HG02938 (cell line): ENCODE measurements around the gene BEX4.

Source experiments
- ATAC-seq: cut with Tn5 transposase; IDR thresholded peaks from one replicate; pipeline ENCODE4 v1.9.1; 2021; ENCODE audit warnings: mild to moderate bottlenecking, moderate library complexity; ENCODE audit not compliant: unreplicated experiment

BEX4 gene

DNA sequence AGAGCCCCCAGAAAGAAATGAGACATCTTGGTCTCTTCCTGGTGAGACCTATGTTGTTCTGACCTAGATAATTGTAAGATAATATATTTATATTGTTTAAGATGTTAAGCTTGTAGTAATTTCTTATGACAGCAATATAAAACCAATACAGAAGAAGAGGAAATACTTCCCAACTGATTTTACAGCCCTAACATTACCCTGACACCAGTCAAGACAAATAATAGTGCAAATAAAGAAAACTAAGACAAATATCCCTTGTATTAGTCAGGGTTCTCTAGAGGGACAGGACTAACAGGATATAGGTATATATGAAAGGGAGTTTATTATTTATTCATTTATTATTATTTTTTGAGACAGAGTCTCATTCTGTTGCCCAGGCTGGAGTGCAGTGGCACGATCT, 21.4 kb downstream of the BEX4 start:
- ATAC-seq, result no peak

GRCh38 chrX:103240155-103240554, 25.2 kb downstream of the BEX4 start:
- no peak for ATAC-seq

DNA sequence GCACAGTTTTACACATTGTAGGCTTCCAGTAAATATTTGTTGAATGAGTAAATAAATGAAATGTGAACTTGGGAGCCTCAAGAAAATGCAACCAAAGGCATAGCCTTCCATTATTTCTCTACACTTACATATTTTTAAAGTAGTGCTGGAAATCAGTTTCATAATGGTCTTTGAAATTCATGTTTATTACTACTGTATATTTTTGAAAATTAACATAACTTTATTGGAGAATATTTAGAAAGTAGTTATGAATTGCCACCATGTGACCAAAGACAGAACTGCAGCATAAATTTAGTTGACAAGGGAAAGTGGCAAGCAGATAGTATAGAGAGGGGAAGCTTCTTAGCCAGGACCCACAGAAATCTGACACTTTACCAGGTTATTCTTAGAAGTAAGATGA, 33.6 kb downstream of the BEX4 start:
- ATAC-seq, result peak; percentile 67

DNA sequence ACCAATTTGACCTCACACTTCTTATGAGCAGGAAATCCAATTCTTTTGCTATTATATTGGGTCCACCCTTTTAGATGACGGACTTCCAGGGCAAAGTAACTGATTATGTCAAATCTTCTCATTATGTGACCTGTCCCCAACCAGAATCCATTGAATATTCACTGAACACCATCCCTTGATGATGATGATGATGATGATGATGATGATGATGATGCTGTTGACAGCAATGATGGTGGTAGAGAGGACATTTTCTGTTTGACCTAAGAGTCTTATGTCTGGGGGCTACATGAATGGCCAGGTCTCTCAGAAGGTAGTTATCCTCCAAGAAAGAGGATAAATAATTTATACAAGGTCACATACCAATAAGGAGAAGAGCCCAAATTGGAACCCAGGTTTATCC, 34.9 kb downstream of the BEX4 start:
- ATAC-seq, result no peak

GRCh38 chrX:103250977-103251376, 36.1 kb downstream of the BEX4 start:
- ATAC-seq, result no peak

GRCh38 chrX:103253608-103254007, 38.7 kb downstream of the BEX4 start:
- ATAC-seq, result no peak

GRCh38 chrX:103254171-103254824, 39.4 kb downstream of the BEX4 start:
- peak; percentile 45 for ATAC-seq

DNA sequence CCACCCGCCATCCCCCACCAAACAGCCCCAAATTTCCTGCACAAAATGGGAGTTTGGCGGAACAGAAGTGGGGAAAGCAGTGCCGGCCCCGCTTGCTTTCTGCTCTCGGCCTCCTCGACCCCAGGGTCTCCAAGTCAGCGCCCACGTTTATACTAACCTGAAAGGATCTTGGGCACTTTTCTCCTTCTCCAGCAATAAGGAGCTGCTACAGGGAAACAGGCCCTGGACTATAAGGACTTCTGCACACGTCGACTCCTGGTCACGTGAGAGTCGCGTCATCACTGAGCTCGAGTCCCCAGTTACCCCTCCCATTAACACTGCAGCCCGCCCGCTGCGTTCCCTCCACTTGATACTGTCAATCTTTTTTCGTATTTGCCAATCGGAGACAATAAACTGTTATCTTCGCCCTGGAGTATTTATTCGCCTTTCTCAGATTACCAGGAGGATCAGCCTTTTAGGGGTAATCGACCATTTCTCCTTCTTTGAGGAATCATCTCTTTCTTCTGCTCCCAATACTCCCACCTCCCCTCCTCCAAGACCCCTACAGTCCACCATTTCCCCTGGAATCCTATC, 40.1 kb downstream of the BEX4 start, which contains the start of gene TCEAL8:
Gene TCEAL8, minus strand, starts transcription at position 235 of the 573 bp plus-strand sequence. CDS start 1,176 bp downstream, outside the sequence.
- peak; percentile 95 for ATAC-seq

- no peak for ATAC-seq
Measured at GRCh38 chrX:103256651-103257050, 41.7 kb downstream of the BEX4 start.

GRCh38 chrX:103258275-103258674, 43.4 kb downstream of the BEX4 start:
- ATAC-seq, result no peak
